ENCODE data around the gene SCG2. TPM values are rescaled to one million over a fixed set of nuclear protein-coding genes. Genes with fewer than 3 reads are reported as not detected.

SCG2 gene
- polyA plus RNA-seq, 1 donor from 2014 or later = 37.3 TPM

- no peak overlapping the region for H3K4me3 ChIP-seq (ENCODE audit: low read length)
- H3K27ac ChIP-seq (ENCODE audit: low read length) = no peak overlapping the region
- H3K9ac ChIP-seq (ENCODE audit: low read length) = no peak overlapping the region
Measured at GRCh38 chr2:223598994-223599639, 3.0 kb downstream of the SCG2 start.

GRCh38 chr2:223597076-223597475 lies 5.1 kb downstream of the SCG2 start:
- Histone ChIP-seq H4K20me1 (ENCODE audit: insufficient read depth) (no peaks in the 10 kb centered on the region), H3K9me3 (ENCODE audit: low read length) (no peaks in the 10 kb centered on the region), H3F3A (ENCODE audit: insufficient read depth, low read length, poor library complexity, severe bottlenecking) (no peaks in the 10 kb centered on the region), H2AFZ (ENCODE audit: low read depth, low read length) (no peak overlapping the region), H3K4me3 (ENCODE audit: low read length) (no peak overlapping the region), H3K79me2 (replicated peaks; ENCODE audit: insufficient read depth, low read length) (no peaks in the 10 kb centered on the region), H3K36me3 (ENCODE audit: insufficient read depth, low read length) (no peaks in the 10 kb centered on the region), H3K27ac (ENCODE audit: low read length) (no peak overlapping the region), H3K9me2 (ENCODE audit: insufficient read depth, low read length) (no peaks in the 10 kb centered on the region), H3K4me2 (ENCODE audit: low read length) (no peak overlapping the region), H3K27me3 (ENCODE audit: insufficient read depth, low read depth, low read length) (no peaks in the 10 kb centered on the region), H3K9ac (ENCODE audit: low read length) (no peak overlapping the region)
- TF ChIP-seq, protein P1, sequence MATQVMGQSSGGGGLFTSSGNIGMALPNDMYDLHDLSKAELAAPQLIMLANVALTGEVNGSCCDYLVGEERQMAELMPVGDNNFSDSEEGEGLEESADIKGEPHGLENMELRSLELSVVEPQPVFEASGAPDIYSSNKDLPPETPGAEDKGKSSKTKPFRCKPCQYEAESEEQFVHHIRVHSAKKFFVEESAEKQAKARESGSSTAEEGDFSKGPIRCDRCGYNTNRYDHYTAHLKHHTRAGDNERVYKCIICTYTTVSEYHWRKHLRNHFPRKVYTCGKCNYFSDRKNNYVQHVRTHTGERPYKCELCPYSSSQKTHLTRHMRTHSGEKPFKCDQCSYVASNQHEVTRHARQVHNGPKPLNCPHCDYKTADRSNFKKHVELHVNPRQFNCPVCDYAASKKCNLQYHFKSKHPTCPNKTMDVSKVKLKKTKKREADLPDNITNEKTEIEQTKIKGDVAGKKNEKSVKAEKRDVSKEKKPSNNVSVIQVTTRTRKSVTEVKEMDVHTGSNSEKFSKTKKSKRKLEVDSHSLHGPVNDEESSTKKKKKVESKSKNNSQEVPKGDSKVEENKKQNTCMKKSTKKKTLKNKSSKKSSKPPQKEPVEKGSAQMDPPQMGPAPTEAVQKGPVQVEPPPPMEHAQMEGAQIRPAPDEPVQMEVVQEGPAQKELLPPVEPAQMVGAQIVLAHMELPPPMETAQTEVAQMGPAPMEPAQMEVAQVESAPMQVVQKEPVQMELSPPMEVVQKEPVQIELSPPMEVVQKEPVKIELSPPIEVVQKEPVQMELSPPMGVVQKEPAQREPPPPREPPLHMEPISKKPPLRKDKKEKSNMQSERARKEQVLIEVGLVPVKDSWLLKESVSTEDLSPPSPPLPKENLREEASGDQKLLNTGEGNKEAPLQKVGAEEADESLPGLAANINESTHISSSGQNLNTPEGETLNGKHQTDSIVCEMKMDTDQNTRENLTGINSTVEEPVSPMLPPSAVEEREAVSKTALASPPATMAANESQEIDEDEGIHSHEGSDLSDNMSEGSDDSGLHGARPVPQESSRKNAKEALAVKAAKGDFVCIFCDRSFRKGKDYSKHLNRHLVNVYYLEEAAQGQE (IDR thresholded peaks at IDR 0.05; ENCODE audit: borderline replicate concordance) = no peak
- TF ChIP-seq, protein P2, sequence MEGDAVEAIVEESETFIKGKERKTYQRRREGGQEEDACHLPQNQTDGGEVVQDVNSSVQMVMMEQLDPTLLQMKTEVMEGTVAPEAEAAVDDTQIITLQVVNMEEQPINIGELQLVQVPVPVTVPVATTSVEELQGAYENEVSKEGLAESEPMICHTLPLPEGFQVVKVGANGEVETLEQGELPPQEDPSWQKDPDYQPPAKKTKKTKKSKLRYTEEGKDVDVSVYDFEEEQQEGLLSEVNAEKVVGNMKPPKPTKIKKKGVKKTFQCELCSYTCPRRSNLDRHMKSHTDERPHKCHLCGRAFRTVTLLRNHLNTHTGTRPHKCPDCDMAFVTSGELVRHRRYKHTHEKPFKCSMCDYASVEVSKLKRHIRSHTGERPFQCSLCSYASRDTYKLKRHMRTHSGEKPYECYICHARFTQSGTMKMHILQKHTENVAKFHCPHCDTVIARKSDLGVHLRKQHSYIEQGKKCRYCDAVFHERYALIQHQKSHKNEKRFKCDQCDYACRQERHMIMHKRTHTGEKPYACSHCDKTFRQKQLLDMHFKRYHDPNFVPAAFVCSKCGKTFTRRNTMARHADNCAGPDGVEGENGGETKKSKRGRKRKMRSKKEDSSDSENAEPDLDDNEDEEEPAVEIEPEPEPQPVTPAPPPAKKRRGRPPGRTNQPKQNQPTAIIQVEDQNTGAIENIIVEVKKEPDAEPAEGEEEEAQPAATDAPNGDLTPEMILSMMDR (IDR thresholded peaks at IDR 0.05; ENCODE audit: poor library complexity, severe bottlenecking) = no peak
- TF ChIP-seq EP300 (conservative IDR thresholded peaks at IDR 0.05; ENCODE audit: poor library complexity, severe bottlenecking) (no peak), RAD21 (conservative IDR thresholded peaks at IDR 0.05) (no peak), TAF1 (IDR thresholded peaks at IDR 0.05; ENCODE audit: low read depth) (no peak), POLR2AphosphoS5 (IDR thresholded peaks at IDR 0.05) (no peak), MXI1 (conservative IDR thresholded peaks at IDR 0.05; ENCODE audit: poor library complexity, severe bottlenecking) (no peak), EZH2 (IDR thresholded peaks at IDR 0.05; ENCODE audit: borderline replicate concordance, insufficient read depth, low read length, poor library complexity, severe bottlenecking) (no peak), SMC3 (conservative IDR thresholded peaks at IDR 0.05; ENCODE audit: poor library complexity) (no peak)

More at GRCh38 chr2:223598994-223599639, 3.0 kb downstream of the SCG2 start:
- Histone ChIP-seq H3K4me2 (ENCODE audit: low read length) (no peak overlapping the region), H3K36me3 (ENCODE audit: insufficient read depth, low read length) (no peaks in the 10 kb centered on the region), H3K27me3 (ENCODE audit: insufficient read depth, low read depth, low read length) (no peaks in the 10 kb centered on the region), H3K9me2 (ENCODE audit: insufficient read depth, low read length) (no peaks in the 10 kb centered on the region), H2AFZ (ENCODE audit: low read depth, low read length) (no peak overlapping the region), H4K20me1 (ENCODE audit: insufficient read depth) (no peaks in the 10 kb centered on the region), H3K9me3 (ENCODE audit: low read length) (no peaks in the 10 kb centered on the region), H3K79me2 (replicated peaks; ENCODE audit: insufficient read depth, low read length) (no peaks in the 10 kb centered on the region), H3F3A (ENCODE audit: insufficient read depth, low read length, poor library complexity, severe bottlenecking) (peaks cover 4% of the 10 kb centered on the region)
- TF ChIP-seq, protein P1 (IDR thresholded peaks at IDR 0.05; ENCODE audit: borderline replicate concordance) = no peak
- TF ChIP-seq EZH2 (IDR thresholded peaks at IDR 0.05; ENCODE audit: borderline replicate concordance, insufficient read depth, low read length, poor library complexity, severe bottlenecking) (no peak), TAF1 (IDR thresholded peaks at IDR 0.05; ENCODE audit: low read depth) (no peak), RAD21 (conservative IDR thresholded peaks at IDR 0.05) (no peak)
